ENCODE measurements around the gene ZBTB4. TPM values are rescaled to one million over a fixed set of nuclear protein-coding genes. Genes with fewer than 3 reads are reported as not detected.

Gene ZBTB4
- total RNA-seq, 1 experiment from 2014 or later = 14.4 TPM

- peaks cover 0 to 2% of the 10 kb centered on the region in 2 experiments; a peak in 1 of 5 replicates for H3K9me3 Mint-ChIP-seq
- H4K20me1 ChIP-seq (ENCODE audit: control insufficient read depth, insufficient read depth, insufficient read length) = no peaks in the 10 kb centered on the region
- H2BK12ac ChIP-seq (ENCODE audit: insufficient read length, low read depth, low read length) = no peak overlapping the region
- no peak for DNase-seq
- H3K4me1 Mint-ChIP-seq = peaks cover 9 to 32% of the 10 kb centered on the region in 2 experiments
- H3K4me3 Mint-ChIP-seq = no peak overlapping the region
- no peak overlapping the region for H4K91ac ChIP-seq (ENCODE audit: insufficient read length, low read depth, low read length)
- H3K56ac ChIP-seq (ENCODE audit: insufficient read length, low read depth, low read length) = no peak overlapping the region
- H3K23ac ChIP-seq (ENCODE audit: insufficient read length, low read depth, low read length) = no peak overlapping the region
- H3K18ac ChIP-seq (ENCODE audit: insufficient read length, low read depth, low read length) = no peak overlapping the region
- no peak overlapping the region for H3T11ph ChIP-seq (ENCODE audit: low read length)
- no peak overlapping the region for H3K4ac ChIP-seq (ENCODE audit: low read depth, low read length)
- H3K27ac ChIP-seq (ENCODE audit: insufficient read length, low read depth, low read length) = no peak overlapping the region
- H3K14ac ChIP-seq (ENCODE audit: insufficient read depth, low read length) = no peak overlapping the region
- no peaks in the 10 kb centered on the region for H3K27me3 Mint-ChIP-seq (ENCODE audit: low read depth)
- no peaks in the 10 kb centered on the region for H3K79me2 ChIP-seq (ENCODE audit: insufficient read depth, low read length)
- H3K9me3 ChIP-seq (ENCODE audit: control insufficient read depth, low read depth, low read length) = no peaks in the 10 kb centered on the region
- no peak overlapping the region for H2AFZ ChIP-seq (ENCODE audit: low read length)
- H2AK5ac ChIP-seq (ENCODE audit: insufficient read length, low read length) = no peak overlapping the region
- H3K4me1 ChIP-seq (ENCODE audit: insufficient read depth, low read length) = no peaks in the 10 kb centered on the region
- no peak overlapping the region for H4K5ac ChIP-seq (ENCODE audit: insufficient read length, low read depth, low read length)
- no peak overlapping the region for H2BK15ac ChIP-seq (ENCODE audit: low read depth, low read length)
- no peaks in the 10 kb centered on the region for H3K27me3 ChIP-seq (ENCODE audit: insufficient read depth, low read length)
- H3K27ac Mint-ChIP-seq = no peak overlapping the region
- no peak overlapping the region for H3K9ac ChIP-seq (ENCODE audit: extremely low read depth, insufficient read length, low read length)
- H3K23me2 ChIP-seq (ENCODE audit: insufficient read length, low read depth, low read length, poor library complexity, severe bottlenecking) = no peaks in the 10 kb centered on the region
- no peaks in the 10 kb centered on the region for H3K79me1 ChIP-seq (ENCODE audit: insufficient read depth, low read depth, low read length, poor library complexity, severe bottlenecking)
- H2BK20ac ChIP-seq (ENCODE audit: low read depth, low read length, poor library complexity, severe bottlenecking) = no peak overlapping the region
- TF ChIP-seq, protein P1, sequence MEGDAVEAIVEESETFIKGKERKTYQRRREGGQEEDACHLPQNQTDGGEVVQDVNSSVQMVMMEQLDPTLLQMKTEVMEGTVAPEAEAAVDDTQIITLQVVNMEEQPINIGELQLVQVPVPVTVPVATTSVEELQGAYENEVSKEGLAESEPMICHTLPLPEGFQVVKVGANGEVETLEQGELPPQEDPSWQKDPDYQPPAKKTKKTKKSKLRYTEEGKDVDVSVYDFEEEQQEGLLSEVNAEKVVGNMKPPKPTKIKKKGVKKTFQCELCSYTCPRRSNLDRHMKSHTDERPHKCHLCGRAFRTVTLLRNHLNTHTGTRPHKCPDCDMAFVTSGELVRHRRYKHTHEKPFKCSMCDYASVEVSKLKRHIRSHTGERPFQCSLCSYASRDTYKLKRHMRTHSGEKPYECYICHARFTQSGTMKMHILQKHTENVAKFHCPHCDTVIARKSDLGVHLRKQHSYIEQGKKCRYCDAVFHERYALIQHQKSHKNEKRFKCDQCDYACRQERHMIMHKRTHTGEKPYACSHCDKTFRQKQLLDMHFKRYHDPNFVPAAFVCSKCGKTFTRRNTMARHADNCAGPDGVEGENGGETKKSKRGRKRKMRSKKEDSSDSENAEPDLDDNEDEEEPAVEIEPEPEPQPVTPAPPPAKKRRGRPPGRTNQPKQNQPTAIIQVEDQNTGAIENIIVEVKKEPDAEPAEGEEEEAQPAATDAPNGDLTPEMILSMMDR (conservative IDR thresholded peaks at IDR 0.05) = no peak
- H4K8ac ChIP-seq (replicated peaks; ENCODE audit: insufficient read length, low read depth, low read length) = no peak overlapping the region
- no CpG with 5 or more reads among the region's 14 CpGs for WGBS (ENCODE audit: extremely low coverage, insufficient read length, low lambda C conversion rate)
- H3K4me2 ChIP-seq (ENCODE audit: insufficient read depth, insufficient read length, low read length) = no peak overlapping the region
- H2BK120ac ChIP-seq (ENCODE audit: low read depth, low read length, poor library complexity, severe bottlenecking) = no peak overlapping the region
- H2BK5ac ChIP-seq (ENCODE audit: insufficient read length, low read length) = no peak overlapping the region
- peaks cover 14 to 55% (median 45%) of the 10 kb centered on the region in 3 experiments for H3K36me3 Mint-ChIP-seq (ENCODE audit: insufficient read depth in 1 of 3, low read depth in 3 of 3)
These were observed 64.6 kb downstream of the ZBTB4 start for GRCh38 chr17:7414837-7415236.
